Upper lobe of left lung (tissue), 6 donors: Measurements from ENCODE around the gene MBD5. TPM values are rescaled to one million over a fixed set of nuclear protein-coding genes. Genes with fewer than 3 reads are reported as not detected.

Experiments
- ATAC-seq, 2 donors: fragments of 200-7000 bp; cut with Tn5 transposase; one replicate each; pipeline ENCODE4 v1.9.1; 2022; ENCODE audit warnings: mild to moderate bottlenecking in 2 of 2, moderate library complexity in 2 of 2; ENCODE audit not compliant: low FRiP score in 2 of 2
- DNase-seq, 2 donors: peaks; one replicate each; pipeline ENCODE4 v3.0.0-alpha.2; 2019 to 2020
- H3K27ac ChIP-seq, 4 donors: fragments of 200-600 bp; sonication (generic); one replicate each; pipeline ENCODE4 v1.5.1; 2016 to 2019
- H3K27me3 ChIP-seq, 4 donors: fragments of 200-600 bp; sonication (generic); one replicate each; pipeline ENCODE4 v1.5.1; 2017 to 2019
- H3K36me3 ChIP-seq, 4 donors: fragments of 200-600 bp; sonication (generic); one replicate each; pipeline ENCODE4 v1.5.1; 2016 to 2019
- H3K4me1 ChIP-seq, 4 donors: fragments of 200-600 bp; sonication (generic); one replicate each; pipeline ENCODE4 v1.5.1; 2018 to 2019
- H3K4me3 ChIP-seq, 4 donors: fragments of 200-600 bp; sonication (generic); one replicate each; pipeline ENCODE4 v1.5.1; 2017 to 2019; ENCODE audit warnings: mild to moderate bottlenecking in 2 of 4, moderate library complexity in 1 of 4
- H3K9me3 ChIP-seq, 4 donors: fragments of 200-600 bp; sonication (generic); one replicate each; pipeline ENCODE4 v1.5.1; 2018 to 2019
- EP300 ChIP-seq, 4 donors: sonication (generic); formaldehyde crosslinking; IDR thresholded peaks; one replicate each; pipeline ENCODE4 v1.5.1; 2017; ENCODE audit warnings: antibody characterized with exemption in 4 of 4, control low read depth in 2 of 4
- POLR2A ChIP-seq, 4 donors: fragments of 450-650 bp; IDR thresholded peaks; one replicate each; pipeline ENCODE4 v1.5.1; 2016 to 2017; ENCODE audit warnings: antibody characterized with exemption in 4 of 4, mild to moderate bottlenecking in 2 of 4
- POLR2AphosphoS5 ChIP-seq, 2 donors: sonication (generic); formaldehyde crosslinking; IDR thresholded peaks; one replicate each; pipeline ENCODE4 v1.5.1; 2017; ENCODE audit warnings: antibody characterized with exemption in 2 of 2
- WGBS, 2 donors: methylation state at CpG; one replicate each; pipeline ENCODE4 v1.1.5; 2017 to 2018; 5-methylcytosine and 5-hydroxymethylcytosine counted together
- total RNA-seq, 6 donors: library from RNA; depleted of rRNA in 4 of 6; stranded (reverse); fragments of >200 nt in 4 of 6; gene quantifications; one replicate each; pipeline versions ENCODE4 v1.1.0 to v1.2.1, GENCODE V29; 2016 to 2021
- TF ChIP-seq, protein P1 (sequence below), 6 experiments: fragments of 450-650 bp in 4 of 6; fragments of 200-600 bp in 2 of 6; sonication (generic) in 2 of 6; IDR thresholded peaks; one replicate each; pipeline ENCODE4 v1.5.1; 2016 to 2019; ENCODE audit warnings: antibody characterized with exemption in 6 of 6
- donor health status: DM: no; HTN: no; CAD: no; lungs with moderate emphysema.
- donor health status: DM: no; HTN: yes; CAD: no; lungs with severe emphysema.

The MBD5 gene
- total RNA-seq, 6 donors from 2014 or later, result 22.6 to 99.5 (median 27.5) TPM

- H3K27me3 ChIP-seq, result no peaks in the 10 kb centered on the region
- TF ChIP-seq, protein P1, sequence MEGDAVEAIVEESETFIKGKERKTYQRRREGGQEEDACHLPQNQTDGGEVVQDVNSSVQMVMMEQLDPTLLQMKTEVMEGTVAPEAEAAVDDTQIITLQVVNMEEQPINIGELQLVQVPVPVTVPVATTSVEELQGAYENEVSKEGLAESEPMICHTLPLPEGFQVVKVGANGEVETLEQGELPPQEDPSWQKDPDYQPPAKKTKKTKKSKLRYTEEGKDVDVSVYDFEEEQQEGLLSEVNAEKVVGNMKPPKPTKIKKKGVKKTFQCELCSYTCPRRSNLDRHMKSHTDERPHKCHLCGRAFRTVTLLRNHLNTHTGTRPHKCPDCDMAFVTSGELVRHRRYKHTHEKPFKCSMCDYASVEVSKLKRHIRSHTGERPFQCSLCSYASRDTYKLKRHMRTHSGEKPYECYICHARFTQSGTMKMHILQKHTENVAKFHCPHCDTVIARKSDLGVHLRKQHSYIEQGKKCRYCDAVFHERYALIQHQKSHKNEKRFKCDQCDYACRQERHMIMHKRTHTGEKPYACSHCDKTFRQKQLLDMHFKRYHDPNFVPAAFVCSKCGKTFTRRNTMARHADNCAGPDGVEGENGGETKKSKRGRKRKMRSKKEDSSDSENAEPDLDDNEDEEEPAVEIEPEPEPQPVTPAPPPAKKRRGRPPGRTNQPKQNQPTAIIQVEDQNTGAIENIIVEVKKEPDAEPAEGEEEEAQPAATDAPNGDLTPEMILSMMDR (IDR thresholded peaks at IDR 0.05), result no peak
- TF ChIP-seq POLR2AphosphoS5 (IDR thresholded peaks at IDR 0.05) (no peak), POLR2A (IDR thresholded peaks at IDR 0.05) (no peak), EP300 (IDR thresholded peaks at IDR 0.05) (no peak)
- H3K9me3 ChIP-seq, result no peaks in the 10 kb centered on the region
- peaks cover 0 to 3% (median 0%) of the 10 kb centered on the region in 4 donors for H3K36me3 ChIP-seq
- H3K4me3 ChIP-seq, result no peak overlapping the region
- no peaks in the 10 kb centered on the region for H3K4me1 ChIP-seq
- ATAC-seq (no peak), DNase-seq (no peak)
- H3K27ac ChIP-seq, result no peak overlapping the region
- WGBS, 2 donors, result 88 to 96% methylated on average over 1 of the region's 1 CpG
Observed at GRCh38 chr2:148184976-148185375, 164.1 kb downstream of the MBD5 start.

DNA sequence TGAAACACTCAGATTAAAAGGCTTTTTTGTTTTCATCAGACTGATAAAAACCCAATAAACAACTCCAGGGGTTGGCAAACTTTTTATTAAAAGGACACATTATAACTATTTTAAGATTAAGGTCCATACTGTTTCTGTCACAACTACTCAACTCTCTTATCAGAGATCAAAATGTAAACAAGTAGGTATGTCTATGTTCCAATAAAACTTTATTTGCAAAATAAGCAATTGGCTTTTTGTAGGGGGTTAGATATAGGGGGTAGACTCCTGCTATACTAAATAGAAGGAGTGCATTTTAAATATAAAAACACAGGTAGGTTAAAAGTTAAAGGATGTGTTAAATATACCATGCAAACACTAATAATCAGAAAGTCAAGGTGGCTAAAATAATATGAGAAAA is 174.0 kb downstream of the MBD5 start:
- Histone ChIP-seq H3K36me3 (no peaks in the 10 kb centered on the region), H3K4me1 (no peaks in the 10 kb centered on the region), H3K4me3 (no peak overlapping the region), H3K27ac (no peak overlapping the region), H3K9me3 (no peaks in the 10 kb centered on the region), H3K27me3 (no peaks in the 10 kb centered on the region)
- TF ChIP-seq POLR2A (IDR thresholded peaks at IDR 0.05) (no peak), POLR2AphosphoS5 (IDR thresholded peaks at IDR 0.05) (no peak), EP300 (IDR thresholded peaks at IDR 0.05) (no peak)
- TF ChIP-seq, protein P1 (IDR thresholded peaks at IDR 0.05), result no peak
- ATAC-seq, result no peak
- DNase-seq, result no peak

GRCh38 chr2:148201075-148202004 is 180.4 kb downstream of the MBD5 start:
- 91 to 92% methylated on average over 9 to 12 of the region's 15 CpGs for WGBS, 2 donors
- Histone ChIP-seq H3K27me3 (no peaks in the 10 kb centered on the region), H3K4me3 (no peak overlapping the region), H3K27ac (no peak overlapping the region), H3K4me1 (no peaks in the 10 kb centered on the region), H3K9me3 (no peaks in the 10 kb centered on the region), H3K36me3 (no peaks in the 10 kb centered on the region)
- ATAC-seq (no peak), DNase-seq (peak; percentile 29 to 62)
- TF ChIP-seq POLR2A (IDR thresholded peaks at IDR 0.05) (no peak), EP300 (IDR thresholded peaks at IDR 0.05) (no peak)
- TF ChIP-seq, protein P1 (IDR thresholded peaks at IDR 0.05), result peak in 5 of 6 experiments; percentile 12 to 57 (median 37)

DNA sequence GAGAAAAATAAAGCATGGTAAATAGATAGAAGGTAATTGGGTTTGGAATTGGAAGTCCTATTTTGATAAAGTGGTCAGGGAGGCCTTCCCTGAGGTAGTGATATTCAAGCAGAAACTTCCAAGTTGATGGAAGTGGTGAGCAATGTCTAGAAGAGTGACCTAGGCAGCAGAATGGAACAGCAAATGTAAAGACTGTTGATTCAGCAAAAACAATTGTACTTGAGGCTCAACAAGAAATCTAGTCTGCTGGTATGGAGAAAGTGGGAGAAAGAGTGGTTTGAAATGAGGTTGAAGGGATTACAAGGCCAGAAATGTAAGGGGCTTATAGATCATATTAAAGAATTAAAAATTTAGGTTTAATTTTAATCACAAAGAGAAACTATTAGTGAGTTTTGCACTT is 181.3 kb downstream of the MBD5 start:
- H3K4me3 ChIP-seq, result no peak overlapping the region
- no peaks in the 10 kb centered on the region for H3K36me3 ChIP-seq
- H3K4me1 ChIP-seq, result no peaks in the 10 kb centered on the region
- TF ChIP-seq EP300 (IDR thresholded peaks at IDR 0.05) (no peak), POLR2AphosphoS5 (IDR thresholded peaks at IDR 0.05) (no peak), POLR2A (IDR thresholded peaks at IDR 0.05) (no peak)
- TF ChIP-seq, protein P1 (IDR thresholded peaks at IDR 0.05), result no peak
- ATAC-seq, result no peak
- DNase-seq, result no peak
- H3K9me3 ChIP-seq, result no peaks in the 10 kb centered on the region
- no peak overlapping the region for H3K27ac ChIP-seq
- no peaks in the 10 kb centered on the region for H3K27me3 ChIP-seq

DNA sequence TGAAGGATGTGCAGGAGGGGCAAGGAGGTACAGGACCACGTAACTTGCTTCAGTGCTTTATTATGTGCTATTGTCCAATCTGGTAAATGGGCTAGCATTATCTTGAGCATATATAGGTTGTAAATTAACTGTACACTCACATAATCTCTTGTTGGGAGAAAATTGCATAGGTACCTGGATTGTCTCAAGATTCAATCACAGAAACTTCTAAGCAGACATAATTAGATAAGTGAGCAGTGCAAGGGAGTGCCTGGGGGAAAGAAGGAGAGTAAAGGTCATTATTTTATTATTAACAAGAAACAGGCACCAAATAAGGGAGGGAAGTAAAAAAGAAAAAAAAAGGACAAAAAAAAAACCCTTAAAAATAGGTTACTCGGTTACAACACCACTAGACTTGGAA is 186.2 kb downstream of the MBD5 start:
- DNase-seq, result no peak
- H3K4me1 ChIP-seq, result no peaks in the 10 kb centered on the region
- H3K9me3 ChIP-seq, result no peaks in the 10 kb centered on the region
- no peak for ATAC-seq
- no peak for TF ChIP-seq POLR2A (IDR thresholded peaks at IDR 0.05)
- H3K4me3 ChIP-seq, result no peak overlapping the region
- no peaks in the 10 kb centered on the region for H3K27me3 ChIP-seq
- no peaks in the 10 kb centered on the region for H3K36me3 ChIP-seq
- 84 to 96% methylated on average over 2 of the region's 2 CpGs for WGBS, 2 donors
- no peak overlapping the region for H3K27ac ChIP-seq
